Measurements from ENCODE around the gene MTTP.

Gene MTTP

GRCh38 chr4:99670409-99671073 is 95.9 kb downstream of the MTTP start:
- no peak for DNase-seq (ENCODE audit: low read depth in 2 of 2)
